Activated naive CD4-positive, alpha-beta T cell treated with Interleukin-2 at 50 U/mL for 16 hours (primary cell): ENCODE results near the gene CSN3.

Experiments
- DNase-seq: peaks from one replicate; pipeline ENCODE4 v3.0.0-alpha.2; 2020

Gene CSN3

GRCh38 chr4:70298051-70298450, 55.7 kb downstream of the CSN3 start:
- no peak for DNase-seq

- no peak for DNase-seq
Measured at GRCh38 chr4:70299643-70300042, 57.2 kb downstream of the CSN3 start.

- no peak for DNase-seq
Measured at GRCh38 chr4:70300215-70300614, 57.8 kb downstream of the CSN3 start.
